Measurements from ENCODE around the gene COL4A1.

GRCh38 chr13:110208116-110208515, 98.8 kb downstream of the COL4A1 start:
- TF ChIP-seq CTCF (optimal IDR thresholded peaks at IDR 0.05 in 1 of 3, IDR thresholded peaks at IDR 0.05 in 1 of 3, conservative IDR thresholded peaks at IDR 0.05 in 1 of 3; ENCODE audit: extremely low read depth in 1 of 3, insufficient read depth in 2 of 3, low read length in 3 of 3): no peak
- no peak for TF ChIP-seq EZH2 (IDR thresholded peaks at IDR 0.05; ENCODE audit: low read length)

All from keratinocyte (primary cell).